AG04450 (cell line): Measurements from ENCODE around the gene CLEC14A. TPM values are rescaled to one million over a fixed set of nuclear protein-coding genes. Genes with fewer than 3 reads are reported as not detected.

ENCODE experiments used
- CTCF ChIA-PET: fragments of 300-600, 350-600 bp; formaldehyde crosslinking; extraction: SDS; loops from one replicate; lab custom pipeline; 2022; ENCODE audit warnings: antibody characterized with exemption, inconsistent platforms; lab: Charles Lee
- POLR2A ChIA-PET: fragments of 350-600 bp; formaldehyde crosslinking; extraction: SDS; loops from one replicate; lab custom pipeline; 2021; ENCODE audit warnings: antibody characterized with exemption, inconsistent platforms; lab: Yijun Ruan, JAX
- DNase-seq: peaks from one replicate; pipeline ENCODE4 v3.0.0-alpha.2; 2011; ENCODE audit warnings: low read depth, low spot score
- H3K27ac ChIP-seq: one replicate; pipeline ENCODE4 v1.5.1; 2012; ENCODE audit warnings: low read depth, low read length, control low read depth
- H3K27me3 ChIP-seq: one replicate; pipeline ENCODE4 v1.6.0; 2012; ENCODE audit warnings: low read length; ENCODE audit not compliant: control insufficient read depth, insufficient read depth
- H3K4me3 ChIP-seq: 2 replicates; pipeline ENCODE4 v1.5.1; 2011; ENCODE audit warnings: mild to moderate bottlenecking, low read depth, low read length, control low read depth
- H3K9me3 ChIP-seq: 2 replicates; pipeline ENCODE4 v1.5.1; 2012; ENCODE audit warnings: low read length; ENCODE audit not compliant: control insufficient read depth, insufficient read depth
- polyA plus RNA-seq: library from polyadenylated mRNA; depleted of rRNA; stranded (reverse); fragments of >200 nt; gene quantifications from 2 replicates; pipeline ENCODE4 v1.2.3, GENCODE V29; 2011
- TF ChIP-seq, protein P1 (sequence below): IDR thresholded peaks from 2 replicates; pipeline ENCODE4 v1.5.1; 2011; ENCODE audit warnings: low read depth, low read length, control low read depth, inconsistent platforms

The CLEC14A gene
- polyA plus RNA-seq, 1 experiment = 0.25 TPM

DNA sequence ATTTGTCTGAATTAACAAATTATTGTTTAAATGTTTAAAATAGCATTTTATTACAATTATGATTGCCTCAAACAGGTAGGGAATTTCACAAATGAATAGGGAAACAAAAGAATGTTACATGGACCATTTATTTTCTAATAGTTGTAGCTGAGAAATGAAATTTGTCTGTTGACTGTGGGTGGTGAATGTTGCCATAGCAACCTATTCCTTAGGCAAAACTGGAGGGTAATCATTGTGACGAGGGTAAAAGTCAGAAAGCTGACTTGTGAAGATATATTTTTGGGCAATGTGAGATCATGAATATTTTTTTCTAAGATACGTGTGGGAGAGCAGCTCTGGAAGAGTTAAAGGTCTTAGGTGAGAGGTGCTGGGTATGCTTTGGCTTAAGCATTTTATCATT lies 24.2 kb upstream of the CLEC14A start:
- TF ChIP-seq, protein P1, sequence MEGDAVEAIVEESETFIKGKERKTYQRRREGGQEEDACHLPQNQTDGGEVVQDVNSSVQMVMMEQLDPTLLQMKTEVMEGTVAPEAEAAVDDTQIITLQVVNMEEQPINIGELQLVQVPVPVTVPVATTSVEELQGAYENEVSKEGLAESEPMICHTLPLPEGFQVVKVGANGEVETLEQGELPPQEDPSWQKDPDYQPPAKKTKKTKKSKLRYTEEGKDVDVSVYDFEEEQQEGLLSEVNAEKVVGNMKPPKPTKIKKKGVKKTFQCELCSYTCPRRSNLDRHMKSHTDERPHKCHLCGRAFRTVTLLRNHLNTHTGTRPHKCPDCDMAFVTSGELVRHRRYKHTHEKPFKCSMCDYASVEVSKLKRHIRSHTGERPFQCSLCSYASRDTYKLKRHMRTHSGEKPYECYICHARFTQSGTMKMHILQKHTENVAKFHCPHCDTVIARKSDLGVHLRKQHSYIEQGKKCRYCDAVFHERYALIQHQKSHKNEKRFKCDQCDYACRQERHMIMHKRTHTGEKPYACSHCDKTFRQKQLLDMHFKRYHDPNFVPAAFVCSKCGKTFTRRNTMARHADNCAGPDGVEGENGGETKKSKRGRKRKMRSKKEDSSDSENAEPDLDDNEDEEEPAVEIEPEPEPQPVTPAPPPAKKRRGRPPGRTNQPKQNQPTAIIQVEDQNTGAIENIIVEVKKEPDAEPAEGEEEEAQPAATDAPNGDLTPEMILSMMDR = no peak
- CTCF ChIA-PET = no interaction called here
- Histone ChIP-seq H3K27ac (no peak overlapping the region), H3K4me3 (no peak overlapping the region), H3K9me3 (no peaks in the 10 kb centered on the region), H3K27me3 (no peaks in the 10 kb centered on the region)
- no peak for DNase-seq
- POLR2A ChIA-PET = no interaction called here

DNA sequence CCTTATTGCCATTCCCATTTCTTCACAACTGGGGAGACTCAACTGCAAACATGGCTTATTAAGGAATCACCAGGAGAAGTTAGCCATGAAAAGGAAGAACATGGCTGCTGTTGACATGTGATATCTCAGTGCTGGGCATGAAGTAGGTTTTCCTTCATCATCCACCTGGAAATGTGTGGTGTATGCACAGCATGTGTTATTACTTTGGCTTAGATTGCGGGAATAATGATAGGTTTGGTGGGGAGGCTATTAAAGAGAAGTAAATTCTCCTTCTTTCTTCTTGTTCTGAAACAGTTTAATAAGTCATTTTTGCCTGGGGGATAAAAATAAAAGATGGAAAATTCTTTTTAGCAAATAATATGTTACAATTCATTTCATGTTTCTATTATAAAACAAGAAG lies 23.7 kb upstream of the CLEC14A start:
- ChIA-PET CTCF (no interaction called here), POLR2A (no interaction called here)
- Histone ChIP-seq H3K9me3 (no peaks in the 10 kb centered on the region), H3K4me3 (no peak overlapping the region), H3K27ac (no peak overlapping the region), H3K27me3 (no peaks in the 10 kb centered on the region)
- DNase-seq = no peak
- TF ChIP-seq, protein P1 = no peak

DNA sequence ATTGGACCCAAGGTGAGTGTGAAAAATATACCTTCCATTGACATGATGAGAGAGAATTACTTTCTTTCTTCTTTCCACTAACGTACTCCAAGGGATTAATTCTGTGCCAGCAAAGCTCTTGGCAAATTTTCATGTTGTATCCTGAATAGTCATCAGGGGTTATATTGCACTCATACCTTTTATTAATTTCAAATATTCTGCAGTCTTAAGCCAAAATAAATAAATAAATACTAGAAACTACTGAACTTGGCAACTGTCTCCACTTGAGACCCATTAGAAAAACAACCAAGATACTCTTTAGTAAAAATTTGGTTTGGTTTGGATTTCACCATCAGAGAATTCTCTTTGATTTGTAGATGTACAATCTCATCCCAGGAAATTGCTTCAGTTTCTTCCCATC lies 22.1 kb upstream of the CLEC14A start:
- ChIA-PET POLR2A (no interaction called here), CTCF (no interaction called here)

DNA sequence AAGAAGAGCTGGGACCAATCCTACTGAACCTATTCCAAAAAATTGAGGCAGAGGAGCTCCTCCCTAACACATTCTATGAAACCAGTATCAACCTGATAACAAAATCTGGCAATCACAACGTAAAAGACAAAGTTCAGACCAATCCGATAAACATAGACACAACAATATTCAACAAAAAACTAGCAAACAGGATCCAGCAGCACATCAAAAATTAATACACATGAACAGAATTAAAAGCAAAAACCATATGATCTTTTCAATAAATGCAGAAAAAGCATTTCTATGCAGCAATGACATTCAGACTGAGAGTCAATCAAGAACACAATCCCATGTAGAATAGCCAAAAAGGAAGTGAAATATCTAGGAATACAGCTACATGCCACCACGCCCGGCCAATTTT lies 7.0 kb upstream of the CLEC14A start:
- no peak for DNase-seq
- Histone ChIP-seq H3K27me3 (no peaks in the 10 kb centered on the region), H3K4me3 (no peak overlapping the region), H3K9me3 (no peaks in the 10 kb centered on the region), H3K27ac (no peak overlapping the region)
- ChIA-PET CTCF (no interaction called here), POLR2A (no interaction called here)
- TF ChIP-seq, protein P1 = no peak

More for the DNA sequence above, 22.1 kb upstream of the CLEC14A start:
- Histone ChIP-seq H3K4me3 (no peak overlapping the region), H3K27me3 (no peaks in the 10 kb centered on the region), H3K9me3 (no peaks in the 10 kb centered on the region), H3K27ac (no peak overlapping the region)
- TF ChIP-seq, protein P1 = no peak
- DNase-seq = no peak

DNA sequence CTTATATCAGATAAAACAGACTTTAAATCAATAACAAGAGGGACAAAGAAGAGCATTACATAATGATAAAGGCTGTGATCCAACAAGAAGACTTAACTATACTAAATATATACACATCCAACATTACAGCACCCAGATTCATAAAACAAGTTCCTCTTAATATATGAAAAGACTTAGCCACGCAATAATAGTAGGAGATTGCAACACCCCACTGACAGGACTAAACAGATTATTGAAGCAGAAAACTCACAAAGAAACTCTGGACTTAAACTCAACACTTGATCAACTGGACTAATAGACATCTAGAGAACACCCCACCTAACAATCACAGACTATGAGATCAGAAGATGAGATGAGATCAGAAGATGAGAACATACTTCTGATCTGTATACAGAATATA lies 5.7 kb upstream of the CLEC14A start:
- TF ChIP-seq, protein P1 = no peak
- DNase-seq = no peak
- Histone ChIP-seq H3K27me3 (no peaks in the 10 kb centered on the region), H3K27ac (no peak overlapping the region), H3K4me3 (no peak overlapping the region), H3K9me3 (no peaks in the 10 kb centered on the region)
- POLR2A ChIA-PET = no interaction called here
- CTCF ChIA-PET = no interaction called here
